DOHH2 (cell line): ENCODE results near the gene RECQL.

Experiments used
- CTCF ChIP-seq: fragments of 200-600 bp; sonication (generic); IDR thresholded peaks from one replicate; pipeline ENCODE4 v1.5.1; 2014; ENCODE audit warnings: antibody characterized with exemption, mild to moderate bottlenecking, low read depth, low read length; ENCODE audit not compliant: poor library complexity, severe bottlenecking
- EZH2phosphoT487 ChIP-seq: fragments of 200-600 bp; sonication (generic); IDR thresholded peaks from 2 replicates; pipeline ENCODE4 v1.6.1; 2017; ENCODE audit warnings: borderline replicate concordance, mild to moderate bottlenecking, antibody characterized with exemption, low read length, moderate library complexity, mixed read lengths

- TF ChIP-seq CTCF (no peak), EZH2phosphoT487 (no peak)
These were observed 25.4 kb upstream of the RECQL start for GRCh38 chr12:21526721-21527345.
